Psoas muscle (tissue), 8 donors: Measurements from ENCODE around the gene MGLL. TPM values are rescaled to one million over a fixed set of nuclear protein-coding genes. Genes with fewer than 3 reads are reported as not detected.

ENCODE experiments used
- ATAC-seq, 4 donors: fragments of 200-7000 bp; cut with Tn5 transposase; one replicate each; pipeline ENCODE4 v1.9.1; 2020; ENCODE audit warnings: moderate library complexity in 3 of 4, mild to moderate bottlenecking in 2 of 4
- DNase-seq, 2 donors: peaks; one replicate each; pipeline ENCODE4 v3.0.0-alpha.2; 2020
- H3K27ac ChIP-seq: fragments of 200-600 bp; one replicate; pipeline ENCODE4 v1.8.0; 2022
- H3K27me3 ChIP-seq, 3 donors: fragments of 200-600 bp in 1 of 3; one replicate each; pipeline versions ENCODE4 v1.6.1 to v1.8.0; 2013 to 2022; ENCODE audit warnings: low read length in 2 of 3, mild to moderate bottlenecking in 2 of 3, moderate library complexity in 1 of 3; ENCODE audit not compliant: insufficient read depth in 3 of 3
- H3K36me3 ChIP-seq, 2 donors: fragments of 200-600 bp in 1 of 2; one replicate each; pipeline versions ENCODE4 v1.6.1 to v1.8.0; 2013 to 2022; ENCODE audit warnings: low read depth in 1 of 2, mild to moderate bottlenecking in 1 of 2, moderate library complexity in 1 of 2; ENCODE audit not compliant: insufficient read depth in 1 of 2
- H3K4me1 ChIP-seq: fragments of 200-600 bp; one replicate; pipeline ENCODE4 v1.8.0; 2022
- H3K4me3 ChIP-seq: fragments of 200-600 bp; one replicate; pipeline ENCODE4 v1.8.0; 2022; ENCODE audit warnings: mild to moderate bottlenecking
- H3K9me3 ChIP-seq: fragments of 200-600 bp; one replicate; pipeline ENCODE4 v1.8.0; 2022
- WGBS, 3 donors: extraction: QIAGEN DNeasy Blood & Tissue Kit; methylation state at CpG; one replicate each; pipeline versions ENCODE4 v1.1.6 to v1.1.7; 2013; 5-methylcytosine and 5-hydroxymethylcytosine counted together
- intact Hi-C, 2 donors: fragments of 100-400 bp; cut with DNase I; formaldehyde crosslinking; loops; one replicate each; pipeline versions ENCODE4 v1.11.0 to v1.14.2; 2022
- polyA plus RNA-seq, 3 donors: library from polyadenylated mRNA; stranded (reverse); fragments of 200-250 nt; gene quantifications; one replicate each; pipeline ENCODE4 v1.2.3, GENCODE V29; 2013
- total RNA-seq, 4 donors: library from RNA; stranded (reverse); fragmentation: NEBNext Ultra II Directional in 2 of 4; extraction: Animal tissue kit (Norgen Biotek cat#: 25700) in 2 of 4; gene quantifications; one replicate each; pipeline versions ENCODE4 v1.2.1 to v1.2.4, GENCODE V29; 2021 to 2023
- TF ChIP-seq, protein P1 (sequence below): fragments of 200-600 bp; IDR thresholded peaks from one replicate; pipeline ENCODE4 v1.8.0; 2022; ENCODE audit warnings: antibody characterized with exemption
- donor health status: healthy with polysubstance abuse.
- donor health status: DM: no; HTN: no; CAD: no; lungs with moderate emphysema.
- donor health status: Bipolar disorder and iron deficiency.
- donor health status: healthy.
- donor health status: DM: yes; HTN: yes; CAD: no.
- donor health status: DM: no; HTN: no; CAD: no.
- donor health status: DM: no; HTN: no; CAD: no.
- donor health status: DM: yes; HTN: yes; CAD: no.

The MGLL gene
- total and polyA plus RNA-seq, 7 donors, result 32.8 to 85.6 (median 63.0) TPM

DNA sequence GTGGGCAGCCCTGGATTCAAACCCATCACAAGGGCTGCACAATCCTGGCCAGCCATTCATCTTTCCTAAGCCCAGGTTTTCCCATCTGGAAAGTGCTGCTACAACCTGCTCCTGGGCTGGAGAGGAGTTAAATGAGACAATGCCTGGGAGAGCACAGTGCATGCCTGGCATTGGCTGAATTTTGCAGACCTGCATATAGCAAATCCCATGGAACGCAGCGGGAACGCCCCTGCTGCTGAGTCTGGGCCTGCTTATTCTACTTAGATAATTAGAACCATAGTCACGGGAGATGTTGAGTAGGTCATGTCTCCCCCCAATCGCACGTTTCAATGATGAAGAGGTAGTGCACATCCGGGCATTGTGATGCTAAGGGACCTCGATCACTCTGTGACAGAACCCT, 102.9 kb downstream of the MGLL start:
- ATAC-seq, result no peak
- Histone ChIP-seq H3K27me3 (no peaks in the 10 kb centered on the region), H3K4me3 (no peak overlapping the region), H3K36me3 (peaks cover 0 to 48% of the 10 kb centered on the region in 2 donors), H3K9me3 (no peaks in the 10 kb centered on the region), H3K4me1 (peaks cover 8% of the 10 kb centered on the region), H3K27ac (no peak overlapping the region)
- intact Hi-C loops, result no loop called here
- WGBS, 3 donors, result 84 to 95% (median 88%) methylated on average over 8 of the region's 8 CpGs
- DNase-seq, result no peak
- TF ChIP-seq, protein P1, sequence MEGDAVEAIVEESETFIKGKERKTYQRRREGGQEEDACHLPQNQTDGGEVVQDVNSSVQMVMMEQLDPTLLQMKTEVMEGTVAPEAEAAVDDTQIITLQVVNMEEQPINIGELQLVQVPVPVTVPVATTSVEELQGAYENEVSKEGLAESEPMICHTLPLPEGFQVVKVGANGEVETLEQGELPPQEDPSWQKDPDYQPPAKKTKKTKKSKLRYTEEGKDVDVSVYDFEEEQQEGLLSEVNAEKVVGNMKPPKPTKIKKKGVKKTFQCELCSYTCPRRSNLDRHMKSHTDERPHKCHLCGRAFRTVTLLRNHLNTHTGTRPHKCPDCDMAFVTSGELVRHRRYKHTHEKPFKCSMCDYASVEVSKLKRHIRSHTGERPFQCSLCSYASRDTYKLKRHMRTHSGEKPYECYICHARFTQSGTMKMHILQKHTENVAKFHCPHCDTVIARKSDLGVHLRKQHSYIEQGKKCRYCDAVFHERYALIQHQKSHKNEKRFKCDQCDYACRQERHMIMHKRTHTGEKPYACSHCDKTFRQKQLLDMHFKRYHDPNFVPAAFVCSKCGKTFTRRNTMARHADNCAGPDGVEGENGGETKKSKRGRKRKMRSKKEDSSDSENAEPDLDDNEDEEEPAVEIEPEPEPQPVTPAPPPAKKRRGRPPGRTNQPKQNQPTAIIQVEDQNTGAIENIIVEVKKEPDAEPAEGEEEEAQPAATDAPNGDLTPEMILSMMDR, result no peak

DNA sequence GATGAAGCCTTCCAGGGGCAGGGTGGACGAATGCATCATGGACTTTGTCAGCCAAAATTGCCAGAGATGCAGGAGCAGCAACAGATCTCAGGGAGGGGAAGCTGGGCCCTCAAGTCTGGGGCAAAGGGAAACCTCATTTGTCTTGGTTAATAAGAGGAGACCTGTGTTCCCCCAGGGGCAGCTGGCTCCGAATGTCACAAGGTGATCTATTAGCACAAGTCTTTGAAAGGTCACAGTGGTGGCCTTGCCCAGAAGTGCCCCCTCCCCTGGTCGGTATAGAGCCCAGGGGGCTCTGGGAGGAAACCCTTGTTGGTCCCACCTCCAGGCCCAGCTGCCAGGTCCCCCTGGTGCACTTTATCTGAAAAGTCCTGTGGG, 103.4 kb downstream of the MGLL start:
- peaks cover 0 to 48% of the 10 kb centered on the region in 2 donors for H3K36me3 ChIP-seq
- ATAC-seq (no peak), DNase-seq (no peak)
- no peak overlapping the region for H3K27ac ChIP-seq
- intact Hi-C loops, result no loop called here
- peaks cover 8% of the 10 kb centered on the region for H3K4me1 ChIP-seq
- no peak overlapping the region for H3K4me3 ChIP-seq
- TF ChIP-seq, protein P1, result no peak
- H3K9me3 ChIP-seq, result no peaks in the 10 kb centered on the region
- no peaks in the 10 kb centered on the region for H3K27me3 ChIP-seq
- 57 to 75% (median 65%) methylated on average over 3 of the region's 3 CpGs for WGBS, 3 donors

DNA sequence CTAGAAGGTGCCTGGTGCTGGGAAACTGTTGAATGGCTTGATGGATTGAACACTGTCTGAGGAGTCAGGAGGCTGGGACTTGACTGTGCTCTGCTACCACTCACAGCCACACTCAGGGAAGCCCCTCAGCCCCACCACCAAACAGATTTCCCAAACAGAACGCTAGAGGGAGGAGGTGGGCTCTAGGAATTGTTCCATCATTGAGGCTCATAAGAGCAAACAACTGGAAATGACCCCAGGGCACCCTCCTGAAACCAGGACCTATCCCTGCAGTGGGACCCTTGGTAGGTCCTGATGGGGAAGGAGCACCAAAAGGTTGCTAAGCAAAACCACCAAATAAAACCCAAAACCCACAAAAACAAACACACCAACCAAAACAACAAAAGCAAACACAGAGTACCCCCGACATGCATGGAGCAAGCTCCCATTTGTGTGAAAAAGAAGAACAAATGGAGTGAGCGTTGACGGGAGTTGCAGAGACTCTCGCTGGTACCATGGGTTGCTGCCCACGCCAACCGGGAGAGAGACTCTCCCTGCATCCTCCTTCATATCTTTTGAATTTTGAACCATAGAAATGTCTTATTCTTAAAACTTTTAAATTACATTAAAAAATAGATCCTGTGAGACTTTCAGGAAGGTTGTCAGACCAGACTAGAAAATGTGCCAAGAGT, 103.9 kb downstream of the MGLL start:
- WGBS, 3 donors, result 88 to 92% (median 90%) methylated on average over 7 of the region's 7 CpGs
- TF ChIP-seq, protein P1, result no peak
- no peaks in the 10 kb centered on the region for H3K27me3 ChIP-seq
- no peak for ATAC-seq
- peaks cover 8% of the 10 kb centered on the region for H3K4me1 ChIP-seq
- no peak overlapping the region for H3K4me3 ChIP-seq
- no peak overlapping the region for H3K27ac ChIP-seq
- DNase-seq, result no peak
- peaks cover 0 to 48% of the 10 kb centered on the region in 2 donors for H3K36me3 ChIP-seq
- no peaks in the 10 kb centered on the region for H3K9me3 ChIP-seq
- intact Hi-C loops, result no loop called here

DNA sequence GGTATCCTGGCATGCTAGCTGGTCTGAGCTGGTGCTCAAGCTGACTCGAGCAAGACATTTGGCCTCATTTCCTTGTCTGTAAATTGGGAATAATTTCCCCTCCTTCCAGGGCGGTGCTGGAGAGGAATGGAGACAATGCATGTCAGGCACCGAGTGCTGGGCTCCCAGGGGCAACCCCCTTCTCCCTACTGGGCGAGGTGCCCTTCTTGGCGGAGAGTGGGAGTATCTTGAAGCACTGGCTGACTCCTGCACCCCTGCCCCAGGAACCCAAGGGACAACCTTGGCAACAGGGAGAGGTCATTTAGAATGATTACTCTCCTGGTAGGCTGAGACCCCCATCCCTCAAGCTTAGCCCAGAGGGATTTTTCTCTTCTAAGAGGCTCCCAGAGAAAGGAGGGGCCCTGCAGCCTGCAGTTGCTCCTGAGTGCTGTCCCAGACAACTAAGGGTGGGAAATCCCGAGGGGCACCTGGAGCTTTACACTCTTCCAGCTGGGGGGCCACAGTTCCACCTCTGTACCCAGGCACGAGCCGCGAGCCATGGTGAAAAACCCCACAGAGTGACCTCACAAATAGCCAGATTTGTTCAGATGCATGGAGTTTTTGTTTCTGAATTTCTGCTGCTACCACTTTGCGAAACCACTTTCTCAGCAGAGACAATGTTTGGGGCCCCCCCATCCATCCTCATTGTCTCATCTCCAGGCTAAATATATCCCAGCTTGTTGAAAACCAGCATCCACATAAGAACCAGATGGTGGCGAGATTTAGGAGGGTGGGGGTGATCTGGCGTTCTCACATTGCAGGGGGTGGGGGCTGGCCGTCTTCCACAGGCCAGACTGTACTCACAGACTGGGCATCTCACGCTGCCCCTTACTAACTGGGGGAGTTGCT, 104.7 kb downstream of the MGLL start:
- intact Hi-C loops, result no loop called here
- ATAC-seq (no peak), DNase-seq (no peak)
- TF ChIP-seq, protein P1, result no peak
- peak overlapping the region; percentile 13 for H3K27ac ChIP-seq
- 68 to 69% (median 68%) methylated on average over 14 of the region's 14 CpGs for WGBS, 3 donors
- peaks cover 8% of the 10 kb centered on the region for H3K4me1 ChIP-seq
- H3K9me3 ChIP-seq, result no peaks in the 10 kb centered on the region
- H3K4me3 ChIP-seq, result no peak overlapping the region
- H3K36me3 ChIP-seq, result peaks cover 0 to 48% of the 10 kb centered on the region in 2 donors
- H3K27me3 ChIP-seq, result no peaks in the 10 kb centered on the region
